Neutrophil (primary cell): ENCODE results near the gene TMED6.

Experiments used
- H3K27ac ChIP-seq: fragments of 200-600 bp; sonication (generic); 2 replicates; pipeline ENCODE4 v1.5.1; 2016; ENCODE audit warnings: mild to moderate bottlenecking, moderate library complexity
- H3K27me3 ChIP-seq: fragments of 200-600 bp; sonication (generic); 2 replicates; pipeline ENCODE4 v1.6.0; 2016; ENCODE audit warnings: mild to moderate bottlenecking
- H3K36me3 ChIP-seq: fragments of 200-600 bp; sonication (generic); 2 replicates; pipeline ENCODE4 v1.5.1; 2017
- H3K4me1 ChIP-seq, 2 experiments: fragments of 200-600 bp in 1 of 2; sonication (generic) in 1 of 2; 1 replicate in 1 of 2; 2 replicates in 1 of 2; pipeline versions ENCODE4 v1.5.1 to v1.6.1; 2013 to 2016; ENCODE audit warnings: low read depth in 1 of 2, low read length in 1 of 2, mild to moderate bottlenecking in 1 of 2, moderate library complexity in 1 of 2; ENCODE audit not compliant: control insufficient read depth in 1 of 2, insufficient read depth in 1 of 2
- H3K4me3 ChIP-seq, 2 experiments: fragments of 200-600 bp in 1 of 2; sonication (generic) in 1 of 2; 1 replicate in 1 of 2; 2 replicates in 1 of 2; pipeline ENCODE4 v1.5.1; 2013 to 2016; ENCODE audit warnings: low read depth in 1 of 2, low read length in 1 of 2, mild to moderate bottlenecking in 1 of 2, moderate library complexity in 1 of 2
- H3K9me3 ChIP-seq: fragments of 200-600 bp; sonication (generic); 2 replicates; pipeline ENCODE4 v1.5.1; 2016
- CTCF ChIP-seq: fragments of 200-600 bp; sonication (generic); IDR thresholded peaks from 2 replicates; pipeline ENCODE4 v1.5.1; 2016; ENCODE audit warnings: antibody characterized with exemption

Gene TMED6

GRCh38 chr16:69322343-69322742 lies 29.2 kb downstream of the TMED6 start:
- no peaks in the 10 kb centered on the region for H3K9me3 ChIP-seq
- no peak overlapping the region for H3K4me3 ChIP-seq
- H3K27me3 ChIP-seq = no peaks in the 10 kb centered on the region
- H3K27ac ChIP-seq = no peak overlapping the region
- no peaks in the 10 kb centered on the region for H3K4me1 ChIP-seq
- H3K36me3 ChIP-seq = peaks cover 91% of the 10 kb centered on the region
- TF ChIP-seq CTCF = no peak

DNA sequence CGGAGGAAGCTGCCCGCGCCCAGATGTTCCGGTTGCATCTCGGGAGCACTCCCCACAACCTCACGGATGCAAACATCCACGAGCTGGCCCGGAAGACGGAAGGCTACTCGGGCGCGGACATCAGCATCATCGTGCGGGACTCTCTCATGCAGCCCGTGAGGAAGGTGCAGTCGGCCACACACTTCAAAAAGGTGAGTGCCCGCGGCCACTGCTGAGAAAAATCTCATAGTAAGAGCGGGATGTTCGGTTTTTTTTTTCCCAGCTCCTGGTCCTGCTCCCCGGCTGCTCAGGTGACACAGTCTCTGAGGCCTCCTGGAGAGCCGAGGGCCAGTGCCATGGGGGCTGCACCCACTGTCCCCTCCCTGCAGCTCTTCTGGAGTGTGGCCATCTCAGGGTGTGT lies 30.5 kb downstream of the TMED6 start:
- H3K36me3 ChIP-seq = peaks cover 97% of the 10 kb centered on the region
- no peaks in the 10 kb centered on the region for H3K27me3 ChIP-seq
- no peak for TF ChIP-seq CTCF

GRCh38 chr16:69320740-69321073 lies 30.9 kb downstream of the TMED6 start:
- Histone ChIP-seq H3K4me1 (no peaks in the 10 kb centered on the region), H3K9me3 (no peaks in the 10 kb centered on the region), H3K27ac (no peak overlapping the region), H3K36me3 (peaks cover 97% of the 10 kb centered on the region), H3K27me3 (no peaks in the 10 kb centered on the region), H3K4me3 (no peak overlapping the region)
- TF ChIP-seq CTCF = no peak

More for the DNA sequence above, 30.5 kb downstream of the TMED6 start:
- Histone ChIP-seq H3K9me3 (no peaks in the 10 kb centered on the region), H3K27ac (no peak overlapping the region), H3K4me1 (no peaks in the 10 kb centered on the region), H3K4me3 (no peak overlapping the region)

GRCh38 chr16:69319826-69320739 lies 31.5 kb downstream of the TMED6 start:
- TF ChIP-seq CTCF = no peak
- H3K36me3 ChIP-seq = peaks cover 97% of the 10 kb centered on the region
- no peaks in the 10 kb centered on the region for H3K9me3 ChIP-seq
- H3K4me1 ChIP-seq = no peaks in the 10 kb centered on the region
- H3K27me3 ChIP-seq = no peaks in the 10 kb centered on the region
- no peak overlapping the region for H3K27ac ChIP-seq
- H3K4me3 ChIP-seq = no peak overlapping the region

DNA sequence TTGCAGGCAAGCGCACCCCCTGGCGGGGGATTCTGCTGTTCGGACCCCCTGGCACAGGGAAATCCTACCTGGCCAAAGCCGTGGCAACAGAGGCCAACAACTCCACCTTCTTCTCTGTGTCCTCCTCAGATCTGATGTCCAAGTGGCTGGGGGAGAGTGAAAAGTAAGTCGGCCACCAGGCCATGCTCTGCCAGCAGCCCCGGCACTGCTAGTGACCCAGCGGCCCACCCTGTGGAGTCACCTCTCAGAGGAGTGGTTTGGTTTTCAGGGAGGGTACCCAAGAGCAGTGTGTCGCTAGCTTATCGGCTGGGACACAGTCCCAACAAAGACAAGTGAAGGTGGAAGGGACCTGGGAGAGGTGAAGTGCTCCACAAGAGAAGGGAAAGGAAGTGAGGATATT lies 32.2 kb downstream of the TMED6 start:
- H3K9me3 ChIP-seq = no peaks in the 10 kb centered on the region
- no peak for TF ChIP-seq CTCF
- H3K27me3 ChIP-seq = no peaks in the 10 kb centered on the region
- no peak overlapping the region for H3K4me3 ChIP-seq
- no peak overlapping the region for H3K27ac ChIP-seq
- no peaks in the 10 kb centered on the region for H3K4me1 ChIP-seq
- H3K36me3 ChIP-seq = peaks cover 97% of the 10 kb centered on the region
